ENCODE data around the gene GRAMD2A. TPM values are rescaled to one million over a fixed set of nuclear protein-coding genes. Genes with fewer than 3 reads are reported as not detected.

GRAMD2A gene
- total and polyA plus RNA-seq, 2 experiments from 2014 or later = 4.4 to 4.6 TPM

DNA sequence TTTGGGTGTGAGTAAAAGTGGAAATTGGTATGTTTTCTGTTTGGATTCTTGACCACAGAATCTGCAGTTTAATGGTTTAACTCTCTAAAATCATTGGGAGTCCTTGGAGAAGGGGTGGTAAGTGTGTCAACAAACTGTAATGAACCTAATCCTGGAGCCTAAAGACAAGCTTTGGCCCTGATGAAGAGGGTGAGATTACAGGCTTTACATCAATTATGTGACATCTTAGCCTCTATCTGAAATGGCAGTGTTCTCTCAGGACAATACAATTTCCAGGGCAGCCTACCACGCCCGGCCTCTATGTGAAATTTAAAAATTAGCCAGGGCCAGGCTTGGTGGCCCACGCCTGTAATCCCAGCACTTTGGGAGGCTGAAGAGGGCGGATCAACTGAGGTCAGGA lies 37.7 kb upstream of the GRAMD2A start:
- WGBS (ENCODE audit: low lambda C conversion rate, missing lambda C conversion rate) = 82% methylated on average over 4 of the region's 4 CpGs

GRCh38 chr15:72233769-72234168 lies 36.2 kb upstream of the GRAMD2A start:
- Histone ChIP-seq H3K9me2 (replicated peaks; ENCODE audit: insufficient read depth) (no peaks in the 10 kb centered on the region), H3K79me2 (peaks cover 13% of the 10 kb centered on the region), H3K4me3 (no peak overlapping the region), H3K36me3 (replicated peaks; ENCODE audit: insufficient read depth, low read depth) (no peaks in the 10 kb centered on the region), H3K27me3 (no peaks in the 10 kb centered on the region), H3K4me1 (ENCODE audit: insufficient read depth) (peaks cover 20% of the 10 kb centered on the region), H3K9me3 (ENCODE audit: low read depth) (no peaks in the 10 kb centered on the region), H3K27ac (no peak overlapping the region), H3K4me2 (no peak overlapping the region), H2AFZ (no peak overlapping the region), H4K20me1 (ENCODE audit: insufficient read depth, poor library complexity, severe bottlenecking) (no peaks in the 10 kb centered on the region)
- 98% methylated on average over 6 of the region's 6 CpGs for WGBS (ENCODE audit: low lambda C conversion rate, missing lambda C conversion rate)
- no peak for TF ChIP-seq EZH2 (IDR thresholded peaks at IDR 0.05; ENCODE audit: borderline replicate concordance)
- TF ChIP-seq CTCF (IDR thresholded peaks at IDR 0.05; ENCODE audit: poor library complexity) = no peak
- no peak for TF ChIP-seq EZH2phosphoT487 (IDR thresholded peaks at IDR 0.05; ENCODE audit: low read depth, severe bottlenecking, unreplicated experiment)
- no peak for DNase-seq (ENCODE audit: low spot score)

More for the DNA sequence above, 37.7 kb upstream of the GRAMD2A start:
- H3K36me3 ChIP-seq (replicated peaks; ENCODE audit: insufficient read depth, low read depth) = no peaks in the 10 kb centered on the region
- no peak for DNase-seq (ENCODE audit: low spot score)
- no peak overlapping the region for H3K4me3 ChIP-seq
- no peak overlapping the region for H3K4me2 ChIP-seq
- TF ChIP-seq EZH2phosphoT487 (IDR thresholded peaks at IDR 0.05; ENCODE audit: low read depth, severe bottlenecking, unreplicated experiment) = no peak
- no peak for TF ChIP-seq EZH2 (IDR thresholded peaks at IDR 0.05; ENCODE audit: borderline replicate concordance)
- no peak for TF ChIP-seq CTCF (IDR thresholded peaks at IDR 0.05; ENCODE audit: poor library complexity)
- no peak overlapping the region for H3K27ac ChIP-seq
- H3K4me1 ChIP-seq (ENCODE audit: insufficient read depth) = peaks cover 11% of the 10 kb centered on the region
- no peaks in the 10 kb centered on the region for H3K79me2 ChIP-seq
- H3K9me2 ChIP-seq (replicated peaks; ENCODE audit: insufficient read depth) = no peaks in the 10 kb centered on the region
- no peaks in the 10 kb centered on the region for H3K27me3 ChIP-seq
- no peaks in the 10 kb centered on the region for H3K9me3 ChIP-seq (ENCODE audit: low read depth)
- H4K20me1 ChIP-seq (ENCODE audit: insufficient read depth, poor library complexity, severe bottlenecking) = no peaks in the 10 kb centered on the region
- no peak overlapping the region for H2AFZ ChIP-seq

- Histone ChIP-seq H3K27me3 (no peaks in the 10 kb centered on the region), H3K9me2 (replicated peaks; ENCODE audit: insufficient read depth) (no peaks in the 10 kb centered on the region), H3K4me3 (peak overlapping the region; percentile 76), H3K79me2 (peaks cover 31% of the 10 kb centered on the region), H3K4me2 (peak overlapping the region; percentile 86), H3K36me3 (replicated peaks; ENCODE audit: insufficient read depth, low read depth) (no peaks in the 10 kb centered on the region), H2AFZ (peak overlapping the region; percentile 79), H3K9me3 (ENCODE audit: low read depth) (no peaks in the 10 kb centered on the region), H3K4me1 (ENCODE audit: insufficient read depth) (peaks cover 29% of the 10 kb centered on the region), H3K27ac (peak overlapping the region; percentile 95), H4K20me1 (ENCODE audit: insufficient read depth, poor library complexity, severe bottlenecking) (no peaks in the 10 kb centered on the region)
- TF ChIP-seq CTCF (IDR thresholded peaks at IDR 0.05; ENCODE audit: poor library complexity) = no peak
- DNase-seq (ENCODE audit: low spot score) = peak; percentile 68
- 11% methylated on average over 16 of the region's 16 CpGs for WGBS (ENCODE audit: low lambda C conversion rate, missing lambda C conversion rate)
Measured at GRCh38 chr15:72231833-72232478, 34.4 kb upstream of the GRAMD2A start.
